Body of pancreas (tissue), 4 donors: ENCODE results near the gene PLEKHG5.

ENCODE experiments used
- POLR2A ChIP-seq, 3 donors: fragments of 450-650 bp; IDR thresholded peaks; one replicate each; pipeline ENCODE4 v1.6.1; 2016; ENCODE audit warnings: antibody characterized with exemption in 3 of 3, mild to moderate bottlenecking in 2 of 3
- TF ChIP-seq, protein P1 (sequence below), 7 experiments: fragments of 450-650 bp in 4 of 7; fragments of 200-600 bp in 3 of 7; sonication (generic) in 3 of 7; IDR thresholded peaks; one replicate each; pipeline ENCODE4 v1.5.1; 2016 to 2019; ENCODE audit warnings: antibody characterized with exemption in 7 of 7

DNA sequence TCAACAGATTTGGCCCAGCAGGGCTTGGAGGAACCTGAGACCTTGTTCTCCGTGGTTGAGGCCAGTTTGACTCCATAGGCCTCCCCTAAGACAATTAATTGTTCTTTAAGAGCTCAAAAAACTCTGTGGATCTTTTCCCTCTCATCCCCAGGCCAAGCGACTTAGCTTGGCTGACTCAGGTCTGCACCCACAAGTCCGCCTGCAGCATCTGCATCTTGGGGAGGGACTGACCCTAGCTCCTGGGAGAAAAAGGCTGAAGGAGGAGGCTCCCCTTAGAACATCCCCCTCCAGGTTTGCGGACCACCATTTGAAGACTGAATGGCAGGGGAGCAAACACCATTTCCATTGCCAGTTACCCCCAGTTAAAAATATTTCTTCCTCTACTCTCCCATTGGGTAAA lies 70.2 kb downstream of the PLEKHG5 start:
- TF ChIP-seq, protein P1, sequence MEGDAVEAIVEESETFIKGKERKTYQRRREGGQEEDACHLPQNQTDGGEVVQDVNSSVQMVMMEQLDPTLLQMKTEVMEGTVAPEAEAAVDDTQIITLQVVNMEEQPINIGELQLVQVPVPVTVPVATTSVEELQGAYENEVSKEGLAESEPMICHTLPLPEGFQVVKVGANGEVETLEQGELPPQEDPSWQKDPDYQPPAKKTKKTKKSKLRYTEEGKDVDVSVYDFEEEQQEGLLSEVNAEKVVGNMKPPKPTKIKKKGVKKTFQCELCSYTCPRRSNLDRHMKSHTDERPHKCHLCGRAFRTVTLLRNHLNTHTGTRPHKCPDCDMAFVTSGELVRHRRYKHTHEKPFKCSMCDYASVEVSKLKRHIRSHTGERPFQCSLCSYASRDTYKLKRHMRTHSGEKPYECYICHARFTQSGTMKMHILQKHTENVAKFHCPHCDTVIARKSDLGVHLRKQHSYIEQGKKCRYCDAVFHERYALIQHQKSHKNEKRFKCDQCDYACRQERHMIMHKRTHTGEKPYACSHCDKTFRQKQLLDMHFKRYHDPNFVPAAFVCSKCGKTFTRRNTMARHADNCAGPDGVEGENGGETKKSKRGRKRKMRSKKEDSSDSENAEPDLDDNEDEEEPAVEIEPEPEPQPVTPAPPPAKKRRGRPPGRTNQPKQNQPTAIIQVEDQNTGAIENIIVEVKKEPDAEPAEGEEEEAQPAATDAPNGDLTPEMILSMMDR (IDR thresholded peaks at IDR 0.05): no peak
- TF ChIP-seq POLR2A (IDR thresholded peaks at IDR 0.05): no peak
